K562 (cell line): ENCODE data around the gene ECD. TPM values are rescaled to one million over a fixed set of nuclear protein-coding genes. Genes with fewer than 3 reads are reported as not detected.
A peak's percentile ranks its signal among the peaks of the same experiment; 100 is the strongest.

Experiments
- ATF3 ChIP-seq, 2 experiments: fragments of 450-650 bp in 1 of 2; sonication (generic) in 1 of 2; formaldehyde crosslinking in 1 of 2; IDR thresholded peaks in 1 of 2; conservative IDR thresholded peaks in 1 of 2; 2 replicates each; pipeline versions ENCODE4 v1.6.1 to v1.8.1; 2016 to 2023; ENCODE audit warnings: mild to moderate bottlenecking in 2 of 2, moderate library complexity in 2 of 2, inconsistent platforms in 1 of 2, missing genetic modification reagents in 1 of 2
- CEBPG ChIP-seq, 3 experiments: fragments of 200-800 bp in 1 of 3; sonication (Bioruptor generic) in 1 of 3; sonication (generic) in 1 of 3; formaldehyde crosslinking in 1 of 3; IDR thresholded peaks in 2 of 3; conservative IDR thresholded peaks in 1 of 3; 2 replicates each; pipeline versions ENCODE4 v1.6.1 to v1.8.0; 2016 to 2022; ENCODE audit warnings: missing compliant biosample characterization in 2 of 3, missing genetic modification characterization in 2 of 3, mild to moderate bottlenecking in 1 of 3, missing genetic modification reagents in 1 of 3
- CHAMP1 ChIP-seq: fragments of 450-650 bp; IDR thresholded peaks from 2 replicates; pipeline ENCODE4 v1.6.1; 2016; ENCODE audit warnings: mild to moderate bottlenecking
- HMBOX1 ChIP-seq: sonication (generic); IDR thresholded peaks from 2 replicates; pipeline ENCODE4 v1.6.1; 2016
- KDM1A ChIP-seq, 2 experiments: fragments of 450-650 bp; IDR thresholded peaks; 2 replicates each; pipeline ENCODE4 v1.6.1; 2016; ENCODE audit warnings: mild to moderate bottlenecking in 2 of 2
- MBD1 ChIP-seq: fragments of 250-450 bp; sonication (Bioruptor Pico); IDR thresholded peaks from 2 replicates; pipeline ENCODE4 v1.8.0; 2022; ENCODE audit warnings: inconsistent platforms
- NONO ChIP-seq, 2 experiments: fragments of 200-400 bp in 1 of 2; fragments of 450-650 bp in 1 of 2; formaldehyde crosslinking in 1 of 2; IDR thresholded peaks; 2 replicates each; pipeline ENCODE4 v1.6.1; 2017; ENCODE audit warnings: low read depth in 2 of 2, mild to moderate bottlenecking in 2 of 2, moderate library complexity in 2 of 2, low read length in 1 of 2
- POLR2H ChIP-seq: IDR thresholded peaks from 2 replicates; pipeline ENCODE4 v1.6.1; 2016; ENCODE audit warnings: missing genetic modification characterization, low read depth, mild to moderate bottlenecking, control low read depth, missing compliant biosample characterization, moderate library complexity
- SMARCA5 ChIP-seq: fragments of 450-650 bp; IDR thresholded peaks from 2 replicates; pipeline ENCODE4 v1.6.1; 2016
- SREBF1 ChIP-seq: fragments of 150-350 bp; IDR thresholded peaks from 2 replicates; pipeline ENCODE4 v1.6.1; 2014; ENCODE audit warnings: antibody characterized with exemption, low read depth, low read length, borderline replicate concordance
- ZBTB49 ChIP-seq: sonication (generic); formaldehyde crosslinking; IDR thresholded peaks from 2 replicates; pipeline ENCODE4 v1.8.0; 2022; ENCODE audit warnings: missing genetic modification reagents, mild to moderate bottlenecking, borderline replicate concordance
- ZEB2 ChIP-seq: fragments of 450-650 bp; IDR thresholded peaks from 2 replicates; pipeline ENCODE4 v1.6.1; 2016
- ZNF253 ChIP-seq: fragments of 250-450 bp; sonication (Bioruptor Pico); conservative IDR thresholded peaks from 2 replicates; pipeline ENCODE4 v1.6.1; 2021; ENCODE audit warnings: mild to moderate bottlenecking
- ZNF316 ChIP-seq: fragments of 450-650 bp; IDR thresholded peaks from 2 replicates; pipeline ENCODE4 v1.6.1; 2016
- ZNF512 ChIP-seq: IDR thresholded peaks from 2 replicates; pipeline ENCODE4 v1.6.1; 2016; ENCODE audit warnings: missing genetic modification characterization, missing compliant biosample characterization
- polyA plus RNA-seq, 8 experiments: library from polyadenylated mRNA; depleted of rRNA in 4 of 8; stranded (reverse) in 5 of 8; unstranded in 3 of 8; fragments of >200 nt; fragmentation: Nextera tagmentation in 2 of 8; fragmentation: Illumina TruSeq in 1 of 8; extraction: Ambion mirVana in 2 of 8; extraction: Trizol in 1 of 8; gene quantifications; 2 replicates each; pipeline versions ENCODE4 v1.2.1 to v1.2.3, GENCODE V29; 2011 to 2014; ENCODE audit warnings: inconsistent platforms in 1 of 8, missing spikeins in 1 of 8
- total RNA-seq, 7 experiments: library from RNA; depleted of rRNA in 6 of 7; stranded (reverse); fragments of >200 nt in 6 of 7; fragmentation: Illumina TruSeq in 2 of 7; extraction: Trizol in 2 of 7; gene quantifications; 2 replicates each; pipeline versions ENCODE4 v1.2.1 to v1.2.3, GENCODE V29; 2011 to 2021; ENCODE audit warnings: low replicate concordance in 1 of 7

ECD gene
- total and polyA plus RNA-seq, 9 of the 15 experiments (the other 6 are each of a cell fraction or from before 2014, with no cell fraction given), result 33.5 to 79.9 (median 53.2) TPM

GRCh38 chr10:73167783-73168464 is at the start of gene ECD, which contains the start of gene FAM149B1 (continued):
- TF ChIP-seq ZBTB49 (CRISPR knock-in tag), result no peak
- TF ChIP-seq ZNF253 (CRISPR knock-in tag), result 0 out of 2 replicates have a peak, but pooled peaks have one; percentile 5
- TF ChIP-seq ATF3 (IDR thresholded peaks at IDR 0.05), result peak; percentile 68
- peak; percentile 61; the same call in 1 of the 2 replicates for TF ChIP-seq ATF3 (CRISPR knock-in tag; conservative IDR thresholded peaks at IDR 0.05)
- no peak for TF ChIP-seq ZNF512 (tag)
- no peak for TF ChIP-seq HMBOX1
- TF ChIP-seq NONO (IDR thresholded peaks at IDR 0.05; ENCODE audit: low read depth in 2 of 2, low read length in 1 of 2), result peak; percentile 49 to 59; a peak in 2 of 4 replicates
- TF ChIP-seq CHAMP1, result peak; percentile 13; the same call in 1 of the 2 replicates
- no peak for TF ChIP-seq CEBPG (CRISPR knock-in tag; IDR thresholded peaks at IDR 0.05)
- 0 out of 4 replicates have a peak, but pooled peaks of 1 of the 2 experiments have one; percentile 8 for TF ChIP-seq CEBPG (tag; conservative IDR thresholded peaks at IDR 0.05 in 1 of 2, IDR thresholded peaks at IDR 0.05 in 1 of 2)
- 0 out of 2 replicates have a peak, but pooled peaks have one; percentile 56 for TF ChIP-seq ZEB2
- 0 out of 2 replicates have a peak, but pooled peaks have one; percentile 31 for TF ChIP-seq SMARCA5
- peak; percentile 92 for TF ChIP-seq POLR2H (tag)
- TF ChIP-seq KDM1A (IDR thresholded peaks at IDR 0.05), result no peak
- TF ChIP-seq ZNF316, result 0 out of 2 replicates have a peak, but pooled peaks have one; percentile 1
- TF ChIP-seq SREBF1, result no peak; the same call in 1 of the 2 replicates
- no peak for TF ChIP-seq MBD1 (CRISPR knock-in tag)
